ENCODE results near the gene PARD3B.

GRCh38 chr2:204613635-204614034, 68.4 kb downstream of the PARD3B start:
- TF ChIP-seq GATA2 (IDR thresholded peaks at IDR 0.05; ENCODE audit: low read depth, low read length), result no peak
- TF ChIP-seq GATA3 (IDR thresholded peaks at IDR 0.05; ENCODE audit: low read depth, low read length), result no peak

Data from SH-SY5Y (cell line).